ENCODE measurements around the gene TBC1D3B.

DNA sequence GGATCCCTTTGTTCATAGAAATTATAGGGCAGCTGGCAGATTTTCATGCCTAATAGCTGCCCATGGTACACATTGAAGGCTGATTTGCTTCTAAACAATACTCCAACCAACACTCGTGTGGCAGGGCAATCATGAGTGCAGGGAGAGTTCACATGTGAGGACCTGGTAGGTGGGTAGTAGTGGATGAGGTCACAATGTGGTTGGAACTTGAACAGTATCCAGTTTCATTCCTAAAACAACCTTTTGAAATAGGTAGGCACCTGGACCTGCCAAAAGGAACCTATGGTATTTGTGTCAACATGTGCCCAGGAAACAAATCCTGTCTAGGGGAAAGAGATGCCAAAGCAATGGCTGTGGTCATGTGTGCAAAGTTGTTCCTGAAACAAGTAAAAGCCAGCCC, 40.0 kb downstream of the TBC1D3B start:
- TF ChIP-seq EP300 (IDR thresholded peaks at IDR 0.05) (no peak), ESRRA (IDR thresholded peaks at IDR 0.05; ENCODE audit: borderline replicate concordance, low read length) (no peak), JUN (IDR thresholded peaks at IDR 0.05) (no peak), NR3C1 (IDR thresholded peaks at IDR 0.05) (no peak)
- TF ChIP-seq, protein P1, sequence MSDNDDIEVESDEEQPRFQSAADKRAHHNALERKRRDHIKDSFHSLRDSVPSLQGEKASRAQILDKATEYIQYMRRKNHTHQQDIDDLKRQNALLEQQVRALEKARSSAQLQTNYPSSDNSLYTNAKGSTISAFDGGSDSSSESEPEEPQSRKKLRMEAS (IDR thresholded peaks at IDR 0.05): no peak
- TF ChIP-seq, protein P2, sequence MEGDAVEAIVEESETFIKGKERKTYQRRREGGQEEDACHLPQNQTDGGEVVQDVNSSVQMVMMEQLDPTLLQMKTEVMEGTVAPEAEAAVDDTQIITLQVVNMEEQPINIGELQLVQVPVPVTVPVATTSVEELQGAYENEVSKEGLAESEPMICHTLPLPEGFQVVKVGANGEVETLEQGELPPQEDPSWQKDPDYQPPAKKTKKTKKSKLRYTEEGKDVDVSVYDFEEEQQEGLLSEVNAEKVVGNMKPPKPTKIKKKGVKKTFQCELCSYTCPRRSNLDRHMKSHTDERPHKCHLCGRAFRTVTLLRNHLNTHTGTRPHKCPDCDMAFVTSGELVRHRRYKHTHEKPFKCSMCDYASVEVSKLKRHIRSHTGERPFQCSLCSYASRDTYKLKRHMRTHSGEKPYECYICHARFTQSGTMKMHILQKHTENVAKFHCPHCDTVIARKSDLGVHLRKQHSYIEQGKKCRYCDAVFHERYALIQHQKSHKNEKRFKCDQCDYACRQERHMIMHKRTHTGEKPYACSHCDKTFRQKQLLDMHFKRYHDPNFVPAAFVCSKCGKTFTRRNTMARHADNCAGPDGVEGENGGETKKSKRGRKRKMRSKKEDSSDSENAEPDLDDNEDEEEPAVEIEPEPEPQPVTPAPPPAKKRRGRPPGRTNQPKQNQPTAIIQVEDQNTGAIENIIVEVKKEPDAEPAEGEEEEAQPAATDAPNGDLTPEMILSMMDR (IDR thresholded peaks at IDR 0.05): no peak

Measured in A549 (cell line).